Spleen (tissue), 11 donors: Measurements from ENCODE around the gene ZIC1. TPM values are rescaled to one million over a fixed set of nuclear protein-coding genes. Genes with fewer than 3 reads are reported as not detected.

Experiments
- DNase-seq: peaks from one replicate; pipeline ENCODE4 v3.0.0-alpha.2; 2020
- H3K27ac ChIP-seq, 8 donors: fragments of 200-600 bp; sonication (generic) in 7 of 8; 1 replicate in 4 of 8; 2 replicates in 4 of 8; pipeline versions ENCODE4 v1.5.0 to v1.8.0; 2016 to 2021; ENCODE audit warnings: inconsistent platforms in 4 of 8, mild to moderate bottlenecking in 4 of 8, moderate library complexity in 1 of 8
- H3K27me3 ChIP-seq, 7 donors: fragments of 200-600 bp; sonication (generic) in 6 of 7; replicated peaks in 1 of 7; 1 replicate in 4 of 7; 2 replicates in 3 of 7; pipeline versions ENCODE4 v1.5.0 to v1.8.0; 2016 to 2021; ENCODE audit warnings: inconsistent platforms in 3 of 7, mild to moderate bottlenecking in 1 of 7
- H3K36me3 ChIP-seq, 6 donors: fragments of 200-600 bp; sonication (generic) in 5 of 6; 1 replicate in 4 of 6; 2 replicates in 2 of 6; pipeline versions ENCODE4 v1.5.0 to v1.8.0; 2016 to 2021; ENCODE audit warnings: inconsistent platforms in 2 of 6
- H3K4me1 ChIP-seq, 6 donors: fragments of 200-600 bp; sonication (generic) in 5 of 6; 1 replicate in 3 of 6; 2 replicates in 3 of 6; pipeline versions ENCODE4 v1.5.0 to v1.8.0; 2016 to 2021; ENCODE audit warnings: inconsistent platforms in 3 of 6
- H3K4me3 ChIP-seq, 8 donors: fragments of 200-600 bp; sonication (generic) in 7 of 8; 1 replicate in 4 of 8; 2 replicates in 4 of 8; pipeline versions ENCODE4 v1.5.0 to v1.8.0; 2016 to 2021; ENCODE audit warnings: inconsistent platforms in 4 of 8, mild to moderate bottlenecking in 4 of 8, moderate library complexity in 2 of 8
- H3K9me3 ChIP-seq, 8 donors: fragments of 200-600 bp; sonication (generic) in 7 of 8; 1 replicate in 4 of 8; 2 replicates in 4 of 8; pipeline versions ENCODE4 v1.5.0 to v1.8.0; 2016 to 2021; ENCODE audit warnings: inconsistent platforms in 4 of 8
- POLR2A ChIP-seq, 3 donors: fragments of 450-650 bp; IDR thresholded peaks; one replicate each; pipeline ENCODE4 v1.5.1; 2017; ENCODE audit warnings: antibody characterized with exemption in 3 of 3, mild to moderate bottlenecking in 1 of 3
- POLR2AphosphoS5 ChIP-seq, 3 donors: sonication (generic); formaldehyde crosslinking; IDR thresholded peaks; one replicate each; pipeline ENCODE4 v1.5.1; 2017; ENCODE audit warnings: antibody characterized with exemption in 3 of 3
- WGBS, 5 donors: extraction: QIAGEN DNeasy Blood & Tissue Kit in 3 of 5; methylation state at CpG; one replicate each; pipeline versions ENCODE4 v1.1.5 to v1.1.7; 2013 to 2018; 5-methylcytosine and 5-hydroxymethylcytosine counted together
- intact Hi-C: fragments of 100-400 bp; cut with DNase I; formaldehyde crosslinking; loops from one replicate; pipeline ENCODE4 v1.15.0; 2023; ENCODE audit warnings: low total_unique reads
- polyA plus RNA-seq, 3 donors: library from polyadenylated mRNA; stranded (reverse); fragments of 200-250 nt; gene quantifications; one replicate each; pipeline ENCODE4 v1.2.1, GENCODE V29; 2013
- total RNA-seq, 7 donors: library from RNA; depleted of rRNA in 3 of 7; stranded (reverse); fragments of >200 nt in 3 of 7; fragmentation: NEBNext Ultra II Directional in 4 of 7; extraction: Animal tissue kit (Norgen Biotek cat#: 25700) in 4 of 7; gene quantifications; one replicate each; pipeline versions ENCODE4 v1.1.0 to v1.2.1, GENCODE V29; 2016 to 2021
- TF ChIP-seq, protein P1 (sequence below), 11 experiments: fragments of 200-600 bp in 7 of 11; fragments of 450-650 bp in 4 of 11; sonication (generic) in 4 of 11; IDR thresholded peaks in 8 of 11; conservative IDR thresholded peaks in 3 of 11; 1 replicate in 7 of 11; 2 replicates in 4 of 11; pipeline versions ENCODE4 v1.4.0 to v1.8.0; 2016 to 2021; ENCODE audit warnings: antibody characterized with exemption in 11 of 11, inconsistent platforms in 4 of 11, mild to moderate bottlenecking in 1 of 11
- donor health status: healthy with polysubstance abuse.
- donor health status: DM: no; HTN: no; CAD: no; lungs with moderate emphysema.
- donor health status: DM: no; HTN: no; CAD: no.
- donor health status: Bipolar disorder and iron deficiency.
- donor health status: healthy.
- donor health status: DM: no; HTN: no; CAD: no.
- donor health status: DM: yes; HTN: yes; CAD: no.

Gene ZIC1
- total and polyA plus RNA-seq, 10 donors = not detected

GRCh38 chr3:147369661-147370123 lies 39.5 kb upstream of the ZIC1 start:
- H3K4me1 ChIP-seq = no peaks in the 10 kb centered on the region
- TF ChIP-seq POLR2AphosphoS5 (IDR thresholded peaks at IDR 0.05) (no peak), POLR2A (IDR thresholded peaks at IDR 0.05) (no peak)
- TF ChIP-seq, protein P1, sequence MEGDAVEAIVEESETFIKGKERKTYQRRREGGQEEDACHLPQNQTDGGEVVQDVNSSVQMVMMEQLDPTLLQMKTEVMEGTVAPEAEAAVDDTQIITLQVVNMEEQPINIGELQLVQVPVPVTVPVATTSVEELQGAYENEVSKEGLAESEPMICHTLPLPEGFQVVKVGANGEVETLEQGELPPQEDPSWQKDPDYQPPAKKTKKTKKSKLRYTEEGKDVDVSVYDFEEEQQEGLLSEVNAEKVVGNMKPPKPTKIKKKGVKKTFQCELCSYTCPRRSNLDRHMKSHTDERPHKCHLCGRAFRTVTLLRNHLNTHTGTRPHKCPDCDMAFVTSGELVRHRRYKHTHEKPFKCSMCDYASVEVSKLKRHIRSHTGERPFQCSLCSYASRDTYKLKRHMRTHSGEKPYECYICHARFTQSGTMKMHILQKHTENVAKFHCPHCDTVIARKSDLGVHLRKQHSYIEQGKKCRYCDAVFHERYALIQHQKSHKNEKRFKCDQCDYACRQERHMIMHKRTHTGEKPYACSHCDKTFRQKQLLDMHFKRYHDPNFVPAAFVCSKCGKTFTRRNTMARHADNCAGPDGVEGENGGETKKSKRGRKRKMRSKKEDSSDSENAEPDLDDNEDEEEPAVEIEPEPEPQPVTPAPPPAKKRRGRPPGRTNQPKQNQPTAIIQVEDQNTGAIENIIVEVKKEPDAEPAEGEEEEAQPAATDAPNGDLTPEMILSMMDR (IDR thresholded peaks at IDR 0.05 in 8 of 11, conservative IDR thresholded peaks at IDR 0.05 in 3 of 11) = no peak
- H3K27ac ChIP-seq = no peak overlapping the region
- 6 to 11% (median 9%) methylated on average over 18 of the region's 18 CpGs for WGBS, 5 donors
- H3K4me3 ChIP-seq = no peak overlapping the region
- no peaks in the 10 kb centered on the region for H3K9me3 ChIP-seq
- intact Hi-C loops = no loop called here
- peaks cover 0 to 97% (median 82%) of the 10 kb centered on the region in 7 donors for H3K27me3 ChIP-seq
- no peaks in the 10 kb centered on the region for H3K36me3 ChIP-seq
- no peak for DNase-seq

DNA sequence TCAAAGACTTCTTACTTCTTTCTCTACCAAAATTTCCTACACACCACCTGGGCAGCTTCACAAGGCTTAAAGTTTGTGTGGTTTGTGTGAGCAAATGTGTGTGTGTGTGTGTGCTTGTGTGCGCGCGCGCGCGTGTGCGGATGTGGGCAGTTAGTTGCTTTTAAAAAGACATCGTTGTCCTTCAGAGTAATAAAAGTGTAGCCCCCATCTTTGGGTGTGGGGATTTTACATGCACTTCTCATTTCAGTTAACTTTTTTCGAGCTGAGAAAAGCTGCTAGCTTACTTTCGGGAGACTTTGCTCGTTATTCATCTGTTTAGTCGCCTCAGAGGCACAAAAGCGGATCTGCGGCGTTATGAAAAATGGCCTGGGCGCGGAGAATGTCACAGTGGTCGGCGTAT lies 38.8 kb upstream of the ZIC1 start:
- intact Hi-C loops = no loop called here
- 8 to 21% (median 11%) methylated on average over 19 of the region's 19 CpGs for WGBS, 5 donors
- Histone ChIP-seq H3K4me1 (no peaks in the 10 kb centered on the region), H3K4me3 (no peak overlapping the region), H3K36me3 (no peaks in the 10 kb centered on the region), H3K27me3 (peaks cover 0 to 97% (median 81%) of the 10 kb centered on the region in 7 donors), H3K9me3 (no peaks in the 10 kb centered on the region), H3K27ac (no peak overlapping the region)
- TF ChIP-seq POLR2AphosphoS5 (IDR thresholded peaks at IDR 0.05) = no peak
- TF ChIP-seq, protein P1 (IDR thresholded peaks at IDR 0.05 in 8 of 11, conservative IDR thresholded peaks at IDR 0.05 in 3 of 11) = no peak
- TF ChIP-seq POLR2A (IDR thresholded peaks at IDR 0.05) = no peak
- no peak for DNase-seq

DNA sequence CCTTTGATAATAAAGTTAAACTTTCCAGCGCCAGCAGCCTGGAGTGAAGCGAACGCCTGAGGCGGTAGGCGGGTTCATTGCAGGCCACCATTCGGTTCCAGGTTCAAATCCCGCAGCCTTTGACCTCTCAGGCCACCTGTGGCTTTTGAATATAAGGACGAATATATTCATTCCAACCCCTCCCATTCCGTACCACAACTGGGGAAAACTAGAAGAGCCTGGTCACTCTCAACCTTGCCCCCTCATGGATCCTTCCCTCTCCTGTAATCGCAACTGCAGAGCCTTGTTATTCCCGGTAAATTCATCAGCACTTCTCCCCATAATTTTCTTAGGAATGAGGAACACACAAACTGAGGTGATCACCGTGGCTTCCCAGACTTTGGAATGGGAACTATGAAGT lies 38.0 kb upstream of the ZIC1 start:
- 5 to 14% (median 6%) methylated on average over 12 of the region's 12 CpGs for WGBS, 5 donors
- Histone ChIP-seq H3K27me3 (peaks cover 0 to 98% (median 88%) of the 10 kb centered on the region in 7 donors), H3K9me3 (no peaks in the 10 kb centered on the region), H3K4me1 (no peaks in the 10 kb centered on the region), H3K27ac (no peak overlapping the region), H3K4me3 (no peak overlapping the region), H3K36me3 (no peaks in the 10 kb centered on the region)
- TF ChIP-seq, protein P1 (IDR thresholded peaks at IDR 0.05 in 8 of 11, conservative IDR thresholded peaks at IDR 0.05 in 3 of 11) = no peak
- no peak for TF ChIP-seq POLR2A (IDR thresholded peaks at IDR 0.05)
- no peak for TF ChIP-seq POLR2AphosphoS5 (IDR thresholded peaks at IDR 0.05)
- no peak for DNase-seq
- intact Hi-C loops = no loop called here

DNA sequence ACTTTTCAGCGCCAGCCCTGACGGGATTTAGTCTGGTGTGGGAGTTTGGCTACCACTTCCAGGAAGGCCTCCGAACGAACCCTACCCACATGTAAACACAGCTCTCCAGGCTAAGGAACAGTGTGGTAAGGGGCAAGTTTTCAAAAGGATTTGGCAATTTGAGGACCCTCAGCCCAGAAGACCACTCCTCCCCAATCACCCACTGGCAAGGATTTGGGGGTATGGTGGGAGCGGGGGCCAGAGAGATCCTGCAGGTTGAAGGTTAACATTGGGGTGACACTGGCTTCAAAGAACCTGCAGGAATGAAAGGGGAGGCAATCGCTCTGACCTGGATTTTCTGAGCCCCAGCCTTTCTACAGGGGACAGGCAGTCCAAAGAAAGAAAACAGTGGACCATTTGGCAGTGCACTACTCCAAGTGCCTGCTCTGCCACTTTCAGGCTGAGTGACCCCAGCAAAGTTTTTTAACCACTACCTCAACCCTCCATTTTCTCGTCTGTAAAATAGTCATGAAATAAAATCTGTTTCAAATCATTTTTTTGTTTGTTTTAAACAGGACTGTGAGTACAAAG lies 37.3 kb upstream of the ZIC1 start:
- peaks cover 0 to 100% (median 91%) of the 10 kb centered on the region in 7 donors for H3K27me3 ChIP-seq
- no peaks in the 10 kb centered on the region for H3K4me1 ChIP-seq
- no peak overlapping the region for H3K27ac ChIP-seq
- H3K9me3 ChIP-seq = no peaks in the 10 kb centered on the region
- 3 to 18% (median 11%) methylated on average over 7 of the region's 7 CpGs for WGBS, 5 donors
- DNase-seq = no peak
- intact Hi-C loops = no loop called here
- no peak overlapping the region for H3K4me3 ChIP-seq
- no peaks in the 10 kb centered on the region for H3K36me3 ChIP-seq
- TF ChIP-seq, protein P1 (IDR thresholded peaks at IDR 0.05 in 8 of 11, conservative IDR thresholded peaks at IDR 0.05 in 3 of 11) = no peak
- no peak for TF ChIP-seq POLR2AphosphoS5 (IDR thresholded peaks at IDR 0.05)
- no peak for TF ChIP-seq POLR2A (IDR thresholded peaks at IDR 0.05)
